HepG2 (cell line): ENCODE results near the gene PLCB2. TPM values are rescaled to one million over a fixed set of nuclear protein-coding genes. Genes with fewer than 3 reads are reported as not detected.

Experiments used
- ELF3 ChIP-seq: IDR thresholded peaks from 2 replicates; pipeline ENCODE4 v1.6.1; 2016; ENCODE audit warnings: missing genetic modification reagents, missing compliant biosample characterization
- KDM4B ChIP-seq: sonication (generic); formaldehyde crosslinking; IDR thresholded peaks from 2 replicates; pipeline ENCODE4 v1.4.0; 2020; ENCODE audit warnings: missing genetic modification reagents
- MAX ChIP-seq: IDR thresholded peaks from 2 replicates; pipeline ENCODE4 v1.6.1; 2012; ENCODE audit warnings: inconsistent platforms
- MIER3 ChIP-seq: IDR thresholded peaks from 2 replicates; pipeline ENCODE4 v1.6.1; 2016; ENCODE audit warnings: missing compliant biosample characterization, borderline replicate concordance
- MTA1 ChIP-seq: sonication (generic); formaldehyde crosslinking; IDR thresholded peaks from 2 replicates; pipeline ENCODE4 v1.4.0; 2020; ENCODE audit warnings: missing genetic modification reagents, mild to moderate bottlenecking, borderline replicate concordance
- NONO ChIP-seq, 2 experiments: fragments of 450-650 bp in 1 of 2; sonication (generic) in 1 of 2; formaldehyde crosslinking in 1 of 2; IDR thresholded peaks in 1 of 2; conservative IDR thresholded peaks in 1 of 2; 2 replicates each; pipeline versions ENCODE4 v1.6.1 to v1.8.0; 2017 to 2022; ENCODE audit warnings: mild to moderate bottlenecking in 1 of 2, missing genetic modification reagents in 1 of 2, moderate library complexity in 1 of 2
- POLR2A ChIP-seq, 2 experiments: IDR thresholded peaks; 2 replicates each; pipeline ENCODE4 v1.6.1; 2011; ENCODE audit warnings: low read depth in 2 of 2, low read length in 2 of 2, mild to moderate bottlenecking in 1 of 2, moderate library complexity in 1 of 2; ENCODE audit not compliant: insufficient read depth in 1 of 2
- TGIF2 ChIP-seq: IDR thresholded peaks from 2 replicates; pipeline ENCODE4 v1.6.1; 2016; ENCODE audit warnings: control low read depth, missing compliant biosample characterization
- ZBTB1 ChIP-seq: sonication (generic); formaldehyde crosslinking; IDR thresholded peaks from 2 replicates; pipeline ENCODE4 v1.4.0; 2020; ENCODE audit warnings: missing genetic modification reagents, borderline replicate concordance
- ZBTB7B ChIP-seq: sonication (generic); formaldehyde crosslinking; IDR thresholded peaks from 2 replicates; pipeline ENCODE4 v1.4.0; 2020; ENCODE audit warnings: missing genetic modification reagents
- ZFYVE20 ChIP-seq: sonication (generic); formaldehyde crosslinking; IDR thresholded peaks from 2 replicates; pipeline ENCODE4 v1.8.0; 2023; ENCODE audit warnings: low read depth, mild to moderate bottlenecking, moderate library complexity, missing genetic modification reagents, borderline replicate concordance
- ZNF142 ChIP-seq: sonication (generic); formaldehyde crosslinking; IDR thresholded peaks from 2 replicates; pipeline ENCODE4 v1.4.0; 2020; ENCODE audit warnings: missing genetic modification reagents
- ZNF18 ChIP-seq: sonication (generic); formaldehyde crosslinking; IDR thresholded peaks from 2 replicates; pipeline ENCODE4 v1.8.0; 2022; ENCODE audit warnings: mild to moderate bottlenecking, missing genetic modification reagents; ENCODE audit not compliant: insufficient replicate concordance
- ZNF589 ChIP-seq: sonication (generic); formaldehyde crosslinking; conservative IDR thresholded peaks from 2 replicates; pipeline ENCODE4 v1.8.0; 2022; ENCODE audit warnings: mild to moderate bottlenecking, moderate library complexity, missing genetic modification reagents
- ZSCAN22 ChIP-seq: sonication (generic); formaldehyde crosslinking; IDR thresholded peaks from 2 replicates; pipeline ENCODE4 v1.4.0; 2020; ENCODE audit warnings: mild to moderate bottlenecking, missing genetic modification reagents
- polyA plus RNA-seq, 8 experiments: library from polyadenylated mRNA; depleted of rRNA in 3 of 8; stranded (reverse) in 7 of 8; unstranded in 1 of 8; fragments of >200 nt; fragmentation: Illumina TruSeq in 4 of 8; extraction: Trizol in 4 of 8; gene quantifications; 2 replicates each; pipeline versions ENCODE4 v1.2.1 to v1.2.3, GENCODE V29; 2011 to 2016; ENCODE audit warnings: low read depth in 4 of 8, missing spikeins in 1 of 8, mixed read lengths in 1 of 8; ENCODE audit not compliant: insufficient read depth in 1 of 8
- total RNA-seq, 5 experiments: library from RNA; depleted of rRNA; stranded (reverse); fragments of >200 nt; fragmentation: Illumina TruSeq; extraction: Trizol; gene quantifications; 2 replicates each; pipeline ENCODE4 v1.2.3, GENCODE V29; 2016; ENCODE audit warnings: low read depth in 1 of 5
- TF ChIP-seq, protein P1 (sequence below): sonication (generic); formaldehyde crosslinking; IDR thresholded peaks from 2 replicates; pipeline ENCODE4 v1.8.1; 2022; ENCODE audit warnings: mild to moderate bottlenecking, missing genetic modification reagents
- TF ChIP-seq, protein P2 (sequence below): sonication (generic); formaldehyde crosslinking; IDR thresholded peaks from 2 replicates; pipeline ENCODE4 v1.5.0; 2020; ENCODE audit warnings: mild to moderate bottlenecking, missing genetic modification reagents

PLCB2 gene
- total and polyA plus RNA-seq, 2 of the 13 experiments (the other 11 are each of a cell fraction or from before 2014, with no cell fraction given) = 0.11 TPM; not detected in 1

DNA sequence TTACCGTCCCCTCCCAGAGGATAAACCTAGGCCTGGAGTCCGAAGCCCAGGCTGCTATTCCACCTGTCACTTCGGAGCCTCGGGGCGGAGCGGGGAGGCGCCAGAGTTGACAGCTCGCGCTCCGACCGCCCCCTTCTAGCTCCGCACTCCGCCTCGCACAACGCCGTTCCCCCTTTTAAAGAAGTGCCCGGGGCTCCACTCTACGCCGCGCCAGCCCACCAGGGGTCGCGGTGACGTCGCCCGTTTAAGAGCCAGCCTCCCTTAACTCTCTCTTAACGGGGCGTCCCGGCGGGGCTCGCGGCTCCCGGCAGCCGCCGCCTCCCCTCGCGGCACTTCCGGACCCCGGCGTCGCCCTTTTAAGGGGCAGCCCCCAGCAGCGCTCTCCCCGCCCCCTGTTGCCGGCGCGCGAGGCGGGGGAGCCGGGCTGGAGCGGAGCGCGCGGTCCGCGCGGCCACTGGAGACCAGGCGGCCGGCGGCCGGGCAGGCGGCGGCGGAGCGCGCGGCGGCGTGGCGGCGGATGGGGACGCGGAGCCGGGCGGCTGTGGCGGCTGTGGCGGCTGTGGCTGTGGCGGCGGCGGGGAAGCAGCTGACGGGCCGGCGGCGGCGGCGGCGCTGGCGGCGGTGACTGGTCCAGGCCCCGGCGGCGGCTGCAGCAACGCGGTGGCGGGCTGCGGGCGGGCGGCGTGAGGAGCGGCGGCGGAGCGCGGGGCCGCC lies 15.7 kb upstream of the PLCB2 start, which contains the start of gene INAFM2 (continued):
- TF ChIP-seq, protein P1, sequence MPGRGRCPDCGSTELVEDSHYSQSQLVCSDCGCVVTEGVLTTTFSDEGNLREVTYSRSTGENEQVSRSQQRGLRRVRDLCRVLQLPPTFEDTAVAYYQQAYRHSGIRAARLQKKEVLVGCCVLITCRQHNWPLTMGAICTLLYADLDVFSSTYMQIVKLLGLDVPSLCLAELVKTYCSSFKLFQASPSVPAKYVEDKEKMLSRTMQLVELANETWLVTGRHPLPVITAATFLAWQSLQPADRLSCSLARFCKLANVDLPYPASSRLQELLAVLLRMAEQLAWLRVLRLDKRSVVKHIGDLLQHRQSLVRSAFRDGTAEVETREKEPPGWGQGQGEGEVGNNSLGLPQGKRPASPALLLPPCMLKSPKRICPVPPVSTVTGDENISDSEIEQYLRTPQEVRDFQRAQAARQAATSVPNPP (CRISPR knock-in tag) = peak; percentile 30; the same call in 1 of the 2 replicates
- TF ChIP-seq ELF3 (CRISPR knock-in tag) (peak; percentile 49; the same call in 1 of the 2 replicates), ZBTB1 (CRISPR knock-in tag) (no peak), ZSCAN22 (CRISPR knock-in tag) (peak; percentile 57; the same call in 1 of the 2 replicates), TGIF2 (CRISPR knock-in tag) (peak; percentile 98), ZNF589 (CRISPR knock-in tag) (no peak), POLR2A (IDR thresholded peaks at IDR 0.05; ENCODE audit: insufficient read depth in 1 of 2, low read depth in 2 of 2, low read length in 2 of 2) (no peak), ZBTB7B (CRISPR knock-in tag) (peak; percentile 92), ZFYVE20 (CRISPR knock-in tag) (no peak), MAX (peak; percentile 94), ZNF142 (CRISPR knock-in tag) (peak; percentile 78), ZNF18 (CRISPR knock-in tag) (no peak), MTA1 (no peak), KDM4B (no peak), NONO (IDR thresholded peaks at IDR 0.05) (no peak), NONO (CRISPR knock-in tag; conservative IDR thresholded peaks at IDR 0.05) (0 out of 2 replicates have a peak, but pooled peaks have one; percentile 32), MIER3 (peak; percentile 17; the same call in 1 of the 2 replicates)
- TF ChIP-seq, protein P2, sequence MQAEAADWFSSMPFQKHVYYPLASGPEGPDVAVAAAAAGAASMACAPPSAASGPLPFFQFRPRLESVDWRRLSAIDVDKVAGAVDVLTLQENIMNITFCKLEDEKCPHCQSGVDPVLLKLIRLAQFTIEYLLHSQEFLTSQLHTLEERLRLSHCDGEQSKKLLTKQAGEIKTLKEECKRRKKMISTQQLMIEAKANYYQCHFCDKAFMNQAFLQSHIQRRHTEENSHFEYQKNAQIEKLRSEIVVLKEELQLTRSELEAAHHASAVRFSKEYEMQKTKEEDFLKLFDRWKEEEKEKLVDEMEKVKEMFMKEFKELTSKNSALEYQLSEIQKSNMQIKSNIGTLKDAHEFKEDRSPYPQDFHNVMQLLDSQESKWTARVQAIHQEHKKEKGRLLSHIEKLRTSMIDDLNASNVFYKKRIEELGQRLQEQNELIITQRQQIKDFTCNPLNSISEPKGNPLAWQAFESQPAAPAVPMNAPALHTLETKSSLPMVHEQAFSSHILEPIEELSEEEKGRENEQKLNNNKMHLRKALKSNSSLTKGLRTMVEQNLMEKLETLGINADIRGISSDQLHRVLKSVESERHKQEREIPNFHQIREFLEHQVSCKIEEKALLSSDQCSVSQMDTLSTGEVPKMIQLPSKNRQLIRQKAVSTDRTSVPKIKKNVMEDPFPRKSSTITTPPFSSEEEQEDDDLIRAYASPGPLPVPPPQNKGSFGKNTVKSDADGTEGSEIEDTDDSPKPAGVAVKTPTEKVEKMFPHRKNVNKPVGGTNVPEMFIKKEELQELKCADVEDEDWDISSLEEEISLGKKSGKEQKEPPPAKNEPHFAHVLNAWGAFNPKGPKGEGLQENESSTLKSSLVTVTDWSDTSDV = no peak
